GM18907 (cell line): ENCODE data around the gene MAN1A1.
A peak's percentile ranks its signal among the peaks of the same experiment; 100 is the strongest.

Experiments used
- ATAC-seq: cut with Tn5 transposase; IDR thresholded peaks from one replicate; pipeline ENCODE4 v1.9.1; 2021; ENCODE audit warnings: mild to moderate bottlenecking, moderate library complexity; ENCODE audit not compliant: unreplicated experiment

MAN1A1 gene

DNA sequence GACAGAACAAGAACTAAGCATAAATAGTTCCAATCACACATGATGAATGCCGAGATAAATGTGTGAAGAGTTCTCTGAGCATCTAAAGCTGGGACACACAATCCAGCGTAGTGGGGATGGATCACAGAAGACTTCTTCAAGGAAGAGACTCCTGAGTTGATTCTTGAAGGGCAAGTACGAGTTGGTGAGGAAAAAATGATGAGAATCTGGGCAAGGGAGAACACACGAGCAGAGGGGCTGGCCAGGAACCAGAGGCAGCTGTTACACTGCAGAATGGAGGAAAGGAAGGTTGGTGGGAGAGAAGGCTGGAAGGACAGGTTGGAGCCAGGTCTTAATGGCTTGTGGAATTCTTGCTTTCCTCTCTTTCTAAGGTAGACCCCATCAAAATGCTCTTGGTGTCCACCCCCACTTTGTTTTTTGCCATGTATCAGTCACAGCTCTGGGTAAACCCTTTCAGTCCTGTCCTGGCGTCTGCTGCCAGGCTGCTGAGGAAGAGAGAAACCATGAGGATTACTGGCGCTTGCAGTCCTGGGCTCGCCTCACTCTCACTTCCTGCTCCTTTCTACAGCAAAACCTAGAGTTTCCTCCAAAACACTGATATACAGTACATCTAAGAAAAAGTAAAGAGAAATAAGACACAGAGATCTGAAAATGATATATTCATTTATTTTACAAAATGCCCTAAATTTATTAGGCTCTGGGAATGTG is 143.5 kb downstream of the MAN1A1 start:
- peak; percentile 95 for ATAC-seq

DNA sequence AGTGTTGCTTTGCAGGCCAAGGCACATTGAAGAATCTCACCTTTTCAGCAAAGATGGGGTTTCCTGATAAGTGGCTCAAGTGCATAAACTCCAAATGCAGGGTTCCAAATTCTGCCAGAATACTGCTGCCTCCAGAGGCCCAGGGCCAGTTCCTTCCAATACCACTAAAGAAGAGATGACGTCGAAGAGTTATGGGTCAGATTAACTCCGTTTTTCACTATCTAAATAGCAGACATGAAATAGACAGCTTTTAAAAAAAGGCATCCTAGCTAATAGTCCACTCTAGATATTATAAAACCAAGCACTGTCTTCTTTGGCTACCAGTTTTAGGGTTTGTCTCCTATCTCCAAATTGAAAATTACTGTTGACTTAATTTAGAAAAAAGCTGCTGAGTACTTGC is 144.8 kb downstream of the MAN1A1 start:
- no peak for ATAC-seq

DNA sequence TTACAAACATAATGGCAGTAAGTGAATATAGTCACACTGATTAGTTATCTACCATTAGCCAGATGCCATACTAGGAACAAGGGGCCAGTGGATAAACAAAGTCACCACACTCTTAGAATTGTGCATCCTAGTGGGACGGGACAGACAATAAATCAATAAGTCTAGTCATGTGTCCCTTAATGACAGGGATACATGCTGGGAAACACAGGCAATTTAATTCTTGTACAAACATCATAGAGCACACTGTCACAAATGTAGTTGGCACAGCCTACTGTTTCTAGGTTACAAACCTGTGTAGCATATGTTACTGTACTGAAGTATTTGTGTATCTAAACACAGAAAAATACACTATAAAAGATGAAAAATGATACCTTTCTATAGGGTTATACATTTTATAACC is 148.1 kb downstream of the MAN1A1 start:
- ATAC-seq, result no peak

DNA sequence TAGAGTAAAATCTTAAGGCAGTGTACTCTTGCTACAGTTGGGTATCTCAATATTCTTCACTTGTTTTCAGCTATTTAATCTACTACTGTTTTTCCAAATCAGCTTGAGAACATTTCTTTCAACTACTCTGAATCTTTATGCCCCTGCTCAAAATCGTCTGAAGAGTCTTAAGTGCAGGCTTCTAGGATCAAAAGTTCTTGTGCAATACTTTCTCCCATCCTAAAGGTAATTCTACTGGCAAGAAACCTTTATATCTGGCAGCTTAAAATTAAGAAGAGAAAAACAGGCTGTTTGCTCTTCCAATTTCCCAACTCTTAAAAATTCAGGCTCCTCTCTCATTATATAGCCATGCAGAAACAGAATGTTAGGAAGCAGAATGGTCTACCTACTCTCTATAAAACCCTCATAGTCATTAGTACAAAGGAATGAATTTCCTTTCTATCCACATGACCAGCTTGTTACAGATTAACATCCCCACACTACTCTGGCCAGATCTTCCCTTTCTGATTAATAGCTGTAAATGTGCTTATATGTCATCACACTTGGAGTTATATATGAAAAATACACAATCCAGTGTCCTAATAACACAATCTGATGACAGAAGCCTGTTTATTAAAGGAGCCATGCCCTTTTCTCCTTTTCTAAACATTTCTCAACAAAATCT is 148.9 kb downstream of the MAN1A1 start:
- no peak for ATAC-seq

DNA sequence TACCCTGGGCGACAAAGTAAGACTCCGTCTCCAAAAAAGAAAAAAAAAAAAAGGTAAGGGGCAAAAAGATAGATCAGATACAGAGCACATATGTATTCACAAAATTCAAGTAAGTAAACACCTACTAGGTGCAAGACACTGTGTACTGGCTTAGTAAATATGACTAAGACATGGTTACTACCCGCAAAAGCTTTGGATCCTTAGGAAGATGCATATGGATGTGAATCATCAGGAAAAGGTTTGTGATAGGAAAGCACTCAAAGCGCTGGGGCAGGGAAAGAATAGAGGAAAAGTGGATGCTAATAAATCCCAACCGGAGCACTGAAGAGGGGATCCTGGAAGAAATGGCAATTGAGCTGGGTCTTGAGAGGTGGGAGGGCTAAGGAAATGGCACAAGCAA is 152.3 kb downstream of the MAN1A1 start:
- no peak for ATAC-seq

DNA sequence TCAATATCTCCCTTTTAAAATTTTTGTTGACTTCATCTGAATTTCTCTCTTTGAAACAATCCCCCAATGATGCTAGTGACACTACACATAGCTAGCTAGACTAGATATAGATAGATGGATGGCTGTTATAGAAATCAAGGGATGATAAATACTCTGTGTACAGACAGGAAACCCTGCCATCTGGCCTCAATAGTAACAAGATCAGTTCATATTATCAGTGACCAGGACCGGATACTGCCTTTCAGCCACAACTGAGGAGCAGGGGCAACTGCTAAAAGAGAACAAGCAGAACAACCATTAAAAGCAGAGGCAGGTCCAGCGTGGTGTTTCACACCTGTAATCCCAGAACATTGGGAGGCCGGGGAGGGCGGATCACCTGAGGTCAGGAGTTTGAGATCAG is 152.8 kb downstream of the MAN1A1 start:
- no peak for ATAC-seq

DNA sequence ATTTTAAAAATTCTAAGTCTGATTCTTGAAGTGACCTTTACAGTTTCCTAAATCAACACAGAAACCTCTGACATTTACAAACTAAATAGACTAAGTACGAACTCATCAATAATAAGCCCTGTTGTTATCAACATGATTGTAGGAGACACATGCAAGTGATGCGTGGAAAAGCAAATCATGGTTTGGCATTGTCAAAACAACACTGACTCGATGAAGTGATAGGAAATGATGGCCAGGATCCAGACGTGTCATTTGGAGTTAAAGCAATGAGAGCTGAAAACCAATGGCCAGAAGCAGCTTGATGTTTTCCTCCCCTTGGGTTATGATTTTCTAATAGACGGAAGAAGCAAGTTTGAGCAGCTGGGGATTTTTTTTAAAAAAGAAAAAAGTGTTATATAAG is 153.7 kb downstream of the MAN1A1 start:
- ATAC-seq, result no peak

DNA sequence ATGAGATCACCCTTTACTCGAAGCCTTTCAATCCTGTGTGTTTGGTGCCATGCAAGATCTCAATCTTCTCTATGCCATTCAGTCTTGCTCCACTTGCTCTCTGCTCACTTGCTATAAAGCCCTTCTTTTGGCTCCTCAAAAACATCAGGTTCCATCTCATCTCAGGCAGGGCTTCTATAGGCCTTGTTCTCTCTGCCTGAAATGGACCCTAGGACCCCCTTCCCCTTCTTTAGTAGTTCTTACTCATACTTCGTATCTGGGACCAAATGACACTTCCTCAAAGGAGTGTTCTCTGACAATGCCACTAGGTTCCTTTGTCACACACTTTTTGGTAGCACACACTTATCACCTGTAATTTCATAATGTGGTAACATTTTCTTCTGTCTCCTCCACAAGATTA is 154.4 kb downstream of the MAN1A1 start:
- no peak for ATAC-seq

DNA sequence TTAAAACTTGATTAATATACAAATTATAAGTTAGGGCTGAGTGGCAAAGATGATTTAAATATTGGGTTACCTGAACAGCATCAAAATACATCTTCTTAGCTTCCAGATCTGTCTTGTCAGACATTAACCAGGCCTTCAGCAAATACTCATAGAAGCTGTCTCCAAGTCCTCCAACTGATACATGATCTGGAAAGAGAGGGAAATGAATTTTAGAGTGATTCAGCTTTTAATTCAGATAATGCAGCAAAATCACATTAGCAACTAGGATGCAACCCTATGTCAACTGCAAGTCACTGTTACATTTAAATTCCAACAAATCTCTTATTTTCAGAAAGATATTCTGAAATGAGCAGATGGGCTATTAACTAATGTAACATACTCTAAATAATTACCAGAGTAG is 155.9 kb downstream of the MAN1A1 start:
- no peak for ATAC-seq

DNA sequence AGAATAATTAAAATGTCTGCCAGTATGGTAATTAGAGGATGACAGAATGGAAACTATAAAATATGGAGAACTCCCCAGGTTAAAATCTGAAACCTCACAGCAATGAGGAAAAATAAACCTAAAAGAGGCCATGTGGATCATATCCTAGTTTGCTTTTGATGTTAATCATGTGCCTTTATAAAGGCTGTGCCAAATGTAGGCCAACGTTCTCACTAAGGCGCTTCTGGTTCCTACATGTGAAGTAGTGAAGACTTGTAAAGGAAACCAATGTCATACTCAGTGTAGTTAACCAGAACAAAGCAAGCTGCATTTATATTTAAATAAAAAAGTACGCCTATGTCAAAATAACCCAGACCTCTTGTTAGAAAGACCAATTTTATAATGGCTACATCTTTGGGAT is 157.4 kb downstream of the MAN1A1 start:
- ATAC-seq, result no peak

DNA sequence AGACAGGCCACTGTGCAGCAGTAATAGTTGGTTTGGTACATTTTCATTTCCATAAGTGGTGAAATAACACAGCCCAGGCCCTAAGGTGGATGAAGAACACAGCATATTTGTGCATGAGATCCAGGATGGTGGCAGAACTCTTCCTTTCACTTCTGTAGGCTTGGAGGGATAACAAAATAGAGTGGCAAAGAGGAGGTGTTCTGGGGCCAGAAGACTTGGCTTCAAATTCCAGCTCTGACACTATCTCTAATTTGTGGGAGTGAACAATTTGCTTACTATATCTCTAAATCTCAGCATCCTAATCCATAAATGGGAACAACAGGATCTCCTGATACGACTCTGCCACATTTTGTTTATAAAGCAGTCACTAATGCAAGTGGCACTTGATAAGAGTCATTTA is 159.4 kb downstream of the MAN1A1 start:
- ATAC-seq, result no peak

DNA sequence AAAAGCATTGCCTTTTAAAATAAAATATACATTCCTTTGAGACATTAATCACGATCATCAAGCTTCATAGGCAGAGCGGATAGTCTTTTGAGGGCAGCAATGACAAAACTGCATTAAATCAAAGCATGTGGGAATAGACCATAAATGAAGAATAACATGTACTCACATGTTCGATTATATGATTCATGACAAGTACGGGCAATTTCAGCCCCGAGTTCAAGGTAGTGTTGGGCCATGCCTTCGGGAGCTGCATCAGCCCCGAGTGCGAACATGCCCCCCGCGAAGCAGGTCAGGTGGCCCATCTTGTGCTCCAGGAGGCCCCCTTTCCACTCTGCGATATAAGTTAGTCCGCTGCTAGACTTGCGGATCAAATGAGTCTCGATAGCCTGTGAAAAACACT is 160.1 kb downstream of the MAN1A1 start:
- no peak for ATAC-seq

DNA sequence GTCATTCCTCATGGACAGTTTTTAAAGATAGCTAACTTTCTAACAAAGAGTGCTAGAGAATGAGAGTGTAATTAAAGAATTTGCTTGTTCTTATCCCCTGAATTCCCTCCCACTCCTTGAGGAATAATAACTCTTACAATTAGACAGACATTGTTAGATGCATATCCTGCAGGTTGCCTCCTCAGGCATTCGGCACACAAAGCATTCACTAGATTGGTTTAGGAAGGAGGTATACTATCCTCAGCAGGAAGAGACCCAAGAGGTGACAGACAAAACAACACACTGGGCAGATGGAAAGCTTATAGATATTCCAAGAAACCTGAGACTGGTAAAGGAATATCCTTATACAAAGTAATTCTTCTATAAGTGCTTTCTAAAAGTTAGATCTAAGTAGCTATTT is 162.0 kb downstream of the MAN1A1 start:
- ATAC-seq, result no peak

DNA sequence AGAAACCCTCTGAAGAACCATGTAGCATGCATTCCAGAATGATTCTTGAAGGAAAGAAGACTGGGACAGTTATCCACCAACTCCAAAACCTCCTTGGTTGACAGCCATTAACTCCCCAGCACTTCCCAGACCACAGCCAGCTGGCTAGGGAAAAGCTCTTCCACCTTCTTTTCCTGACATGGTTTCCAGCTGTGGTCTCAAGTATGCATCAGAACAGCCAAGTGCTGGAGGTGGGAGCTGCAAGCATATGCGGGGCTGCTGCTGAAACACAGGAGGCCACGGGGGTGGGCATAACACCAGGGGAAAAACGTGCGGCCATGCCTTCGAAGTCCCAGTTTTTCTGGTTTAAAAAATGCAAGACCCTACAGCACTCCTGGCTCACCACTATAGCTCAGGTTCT is 163.1 kb downstream of the MAN1A1 start:
- ATAC-seq, result no peak

DNA sequence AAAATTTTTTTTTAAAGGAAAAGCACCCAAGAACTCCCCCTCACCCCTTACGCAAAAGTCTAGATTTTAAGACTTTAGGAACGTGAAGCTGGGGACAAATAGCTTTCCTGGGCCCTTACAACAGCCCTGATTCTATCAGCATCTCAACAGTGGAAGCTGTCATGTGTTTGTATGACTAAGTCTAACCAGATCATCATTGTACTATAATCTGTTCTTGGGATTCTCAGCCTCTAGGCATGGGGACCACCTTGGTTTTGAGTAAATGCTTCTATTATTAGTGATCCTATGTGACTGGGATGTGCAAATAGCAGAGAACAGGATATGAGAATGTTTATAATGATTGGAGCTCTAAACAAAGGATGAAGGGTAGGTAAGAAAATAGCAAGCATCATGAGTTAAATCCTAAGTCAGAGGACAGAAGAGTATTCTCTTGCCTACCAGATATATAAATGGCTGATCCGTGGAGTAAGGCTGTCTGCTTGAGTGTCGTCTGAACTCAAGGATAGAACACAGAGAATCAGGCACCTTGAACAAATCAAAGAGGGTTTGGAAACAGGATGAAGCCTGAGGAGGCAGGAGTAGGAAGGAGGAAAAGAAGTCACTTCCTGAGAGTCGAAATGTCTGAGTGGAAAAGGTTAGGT is 165.4 kb downstream of the MAN1A1 start:
- ATAC-seq, result no peak

DNA sequence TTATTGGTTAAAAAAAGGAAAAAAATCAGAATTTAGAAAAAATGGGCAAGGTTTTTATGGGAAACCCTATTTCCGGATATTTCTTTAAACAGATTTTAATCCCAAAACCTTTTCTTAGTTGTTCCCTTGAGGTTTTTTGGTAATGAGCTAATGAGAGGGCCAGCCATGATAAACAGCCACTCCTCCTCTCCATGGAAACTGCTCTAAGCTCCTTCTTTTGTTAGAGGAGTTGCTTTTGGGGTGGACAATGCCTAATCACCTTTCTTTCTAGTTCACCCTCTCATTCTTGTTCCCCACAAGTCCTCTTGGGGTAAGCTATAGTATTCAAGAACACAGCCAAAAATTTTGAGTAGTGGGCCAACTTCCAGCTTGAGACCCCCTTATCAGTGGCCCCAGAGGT is 166.1 kb downstream of the MAN1A1 start:
- no peak for ATAC-seq

DNA sequence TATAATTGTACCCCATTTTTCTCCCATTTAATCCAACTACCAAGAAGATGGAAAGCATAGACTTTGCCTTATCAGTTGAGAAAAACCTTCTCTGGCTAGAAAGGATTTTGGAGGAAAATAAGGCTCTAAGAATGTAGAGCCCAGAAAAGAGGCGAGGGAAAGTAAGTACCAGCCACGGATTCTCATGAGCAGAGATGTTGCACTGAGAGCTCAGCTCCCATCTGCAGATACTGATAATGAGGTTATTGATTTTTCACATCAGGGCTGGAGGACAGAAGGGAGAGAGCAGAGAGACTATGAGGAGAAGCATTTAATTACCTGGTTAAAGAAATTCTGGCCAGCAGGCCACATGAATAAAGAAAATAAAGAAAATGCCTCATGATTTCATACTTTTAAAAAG is 166.7 kb downstream of the MAN1A1 start:
- ATAC-seq, result no peak

DNA sequence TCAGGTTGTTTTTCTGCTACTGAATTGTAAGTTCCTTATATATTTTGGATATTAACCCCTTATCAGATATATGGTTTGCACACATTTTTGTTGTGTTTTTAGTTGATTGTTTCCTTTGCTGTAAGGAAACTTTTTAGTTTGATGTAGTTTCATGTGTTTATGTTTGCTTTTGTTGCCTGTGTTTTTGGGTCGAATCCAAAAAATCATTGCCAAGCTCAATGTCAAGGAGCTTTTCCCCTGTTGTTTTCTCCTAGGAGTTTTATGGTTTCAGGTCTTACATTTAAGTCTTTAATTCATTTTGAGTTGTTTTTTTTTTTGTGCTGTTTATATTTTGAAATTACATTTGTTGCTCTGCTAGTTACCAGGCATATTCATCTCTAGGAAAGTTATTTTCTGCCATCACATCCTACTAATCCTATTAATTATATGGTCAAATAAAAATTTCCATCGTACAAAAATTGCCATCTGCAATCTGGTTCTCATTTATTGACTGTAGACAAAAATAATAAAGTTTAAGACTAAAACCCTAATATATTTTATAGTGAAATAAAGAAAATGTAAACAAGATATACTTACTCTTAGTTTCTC is 167.3 kb downstream of the MAN1A1 start:
- no peak for ATAC-seq

DNA sequence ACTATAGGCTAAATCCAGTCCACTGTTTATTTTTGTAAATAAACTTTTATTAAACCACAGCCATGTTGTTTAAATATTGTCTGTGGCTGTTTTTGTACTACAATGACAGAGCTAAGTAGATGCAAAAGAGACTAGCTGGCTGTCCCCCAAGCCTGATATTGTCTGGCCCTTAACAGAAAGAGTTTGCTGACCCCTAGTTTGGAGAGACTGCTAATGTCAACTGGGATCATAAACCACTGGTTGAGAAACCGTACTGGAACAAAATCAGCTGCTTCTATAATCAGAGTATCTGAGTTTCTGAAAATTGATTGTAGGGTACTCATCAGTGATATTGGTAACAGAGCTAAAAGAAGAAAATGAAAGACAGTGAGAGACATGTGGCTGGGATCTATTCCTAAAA is 168.5 kb downstream of the MAN1A1 start:
- ATAC-seq, result no peak

DNA sequence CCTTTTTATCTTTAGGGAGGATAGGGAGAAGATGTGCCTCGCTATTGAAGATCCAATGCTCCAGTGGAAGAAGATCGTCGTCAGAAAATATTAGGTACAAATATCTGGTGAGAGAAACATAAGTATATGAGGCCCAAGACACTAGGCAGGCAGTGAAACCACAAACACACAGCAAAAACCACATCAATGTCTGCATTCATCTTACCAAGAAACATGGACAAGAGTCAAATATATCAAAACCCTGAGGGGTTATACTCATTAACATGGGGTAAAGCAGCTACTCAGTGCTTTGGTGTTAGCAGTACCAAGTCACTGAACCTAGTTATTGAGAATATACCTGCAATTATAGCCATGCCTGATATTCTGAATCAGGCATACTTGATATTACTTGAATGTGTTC is 169.7 kb downstream of the MAN1A1 start:
- no peak for ATAC-seq

DNA sequence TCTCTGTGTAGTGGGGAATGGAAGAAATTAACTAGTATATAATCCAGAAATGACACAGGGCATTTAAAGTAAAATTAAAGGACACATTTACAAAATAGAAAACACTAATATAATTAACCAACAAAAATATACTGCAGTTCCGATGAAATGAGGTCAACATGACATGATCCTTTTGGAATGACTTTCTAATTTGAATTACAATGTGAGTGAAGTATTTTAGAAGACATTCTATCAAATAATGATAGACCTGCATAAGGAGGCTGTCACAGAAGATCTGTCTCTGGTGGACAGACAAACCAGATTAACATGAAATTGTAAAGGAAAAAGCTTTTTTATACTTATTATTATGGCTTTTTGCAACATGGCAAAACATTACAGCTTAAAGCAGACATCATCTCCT is 170.5 kb downstream of the MAN1A1 start:
- no peak for ATAC-seq

DNA sequence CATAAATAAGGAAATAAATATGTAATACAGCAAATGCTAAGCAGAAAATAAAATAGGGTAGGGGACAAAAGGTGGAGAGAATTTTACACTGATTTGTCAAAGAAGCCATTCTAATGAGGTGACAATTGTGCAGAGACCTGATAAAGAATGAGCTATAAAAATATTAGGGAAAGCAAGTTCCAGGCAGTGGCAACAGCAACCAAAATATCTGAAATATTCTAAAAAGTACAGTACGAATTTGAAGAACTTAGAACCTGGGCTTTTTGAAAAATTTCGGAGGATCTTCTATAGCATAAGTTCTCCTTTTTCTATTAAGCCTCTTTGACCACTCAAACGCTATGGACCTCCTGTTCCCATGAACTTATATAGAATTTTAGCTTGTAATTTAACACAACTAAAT is 173.1 kb downstream of the MAN1A1 start:
- ATAC-seq, result no peak
